Endothelial cell of umbilical vein (primary cell): Measurements from ENCODE around the gene CELSR1. TPM values are rescaled to one million over a fixed set of nuclear protein-coding genes. Genes with fewer than 3 reads are reported as not detected.

Experiments used
- BruUV-seq: library from RNA; stranded (reverse); fragments of 400-500 nt; replicated peaks from 2 replicates; lab custom pipeline; 2021; lab: Mats Ljungman, UMichigan
- CTCF ChIA-PET: fragments of 300-600, 350-600 bp; sonication (Branson Sonifier 250); formaldehyde crosslinking; loops from one replicate; lab custom pipeline; 2021; ENCODE audit warnings: antibody characterized with exemption, inconsistent platforms; lab: Charles Lee
- POLR2A ChIA-PET: fragments of 300-600, 350-600 bp; sonication (Branson Sonifier 250); formaldehyde crosslinking; loops from one replicate; lab custom pipeline; 2021; ENCODE audit warnings: antibody characterized with exemption, inconsistent platforms; lab: Charles Lee
- DNase-seq: peaks from one replicate; pipeline ENCODE4 v3.0.0-alpha.2; 2011; ENCODE audit warnings: low read depth, low spot score
- FAIRE-seq: peaks from 2 replicates; lab custom pipeline; 2011; peaks lifted over from hg19 to GRCh38; lab: Jason Lieb, UNC
- H2AFZ ChIP-seq: 2 replicates; pipeline ENCODE4 v1.6.0; 2012; ENCODE audit warnings: low read depth, low read length, control low read depth, inconsistent platforms
- H3K27ac ChIP-seq: 2 replicates; pipeline ENCODE4 v1.5.1; 2011; ENCODE audit warnings: low read depth, mild to moderate bottlenecking, control low read depth, low read length, moderate library complexity; ENCODE audit not compliant: insufficient read depth
- H3K27me3 ChIP-seq, 2 experiments: 2 replicates each; pipeline versions ENCODE4 v1.6.0 to v1.6.1; 2011; ENCODE audit warnings: low read length in 2 of 2, mixed read lengths in 1 of 2; ENCODE audit not compliant: control insufficient read depth in 2 of 2, insufficient read depth in 2 of 2
- H3K36me3 ChIP-seq, 2 experiments: 2 replicates in 1 of 2; 3 replicates in 1 of 2; pipeline ENCODE4 v1.5.1; 2011; ENCODE audit warnings: low read length in 2 of 2, mild to moderate bottlenecking in 1 of 2, moderate library complexity in 1 of 2; ENCODE audit not compliant: control insufficient read depth in 2 of 2, insufficient read depth in 2 of 2; ENCODE audit errors: extremely low read depth in 1 of 2
- H3K4me1 ChIP-seq: 3 replicates; pipeline ENCODE4 v1.5.1; 2011; ENCODE audit warnings: mild to moderate bottlenecking, low read length; ENCODE audit not compliant: control insufficient read depth, insufficient read depth; ENCODE audit errors: extremely low read depth
- H3K4me2 ChIP-seq: 2 replicates; pipeline ENCODE4 v1.6.1; 2011; ENCODE audit warnings: low read length, control low read depth, mixed read lengths; ENCODE audit not compliant: insufficient read depth
- H3K4me3 ChIP-seq, 3 experiments: fragments of 200-600 bp in 1 of 3; sonication (generic), shearing (Covaris generic) in 1 of 3; replicated peaks in 1 of 3; 2 replicates each; pipeline ENCODE4 v1.5.1; 2011 to 2016; ENCODE audit warnings: control low read depth in 3 of 3, low read length in 3 of 3, mild to moderate bottlenecking in 2 of 3, inconsistent platforms in 1 of 3, low read depth in 1 of 3, moderate library complexity in 1 of 3; ENCODE audit not compliant: insufficient read depth in 1 of 3
- H3K79me2 ChIP-seq: 2 replicates; pipeline ENCODE4 v1.6.0; 2012; ENCODE audit warnings: low read length, inconsistent platforms; ENCODE audit not compliant: control insufficient read depth, insufficient read depth
- H3K9ac ChIP-seq: replicated peaks from 2 replicates; pipeline ENCODE3; 2011; ENCODE audit warnings: low read length, control low read depth; ENCODE audit not compliant: insufficient read depth; ENCODE audit errors: extremely low read depth
- H3K9me1 ChIP-seq: replicated peaks from 3 replicates; pipeline ENCODE4 v1.6.0; 2011; ENCODE audit warnings: mild to moderate bottlenecking, low read length; ENCODE audit not compliant: control insufficient read depth, insufficient read depth; ENCODE audit errors: extremely low read depth
- H3K9me3 ChIP-seq: replicated peaks from 2 replicates; pipeline ENCODE4 v1.5.1; 2012; ENCODE audit warnings: low read length, inconsistent platforms; ENCODE audit not compliant: control insufficient read depth, insufficient read depth
- H4K20me1 ChIP-seq: replicated peaks from 2 replicates; pipeline ENCODE3; 2011; ENCODE audit warnings: mild to moderate bottlenecking, low read length; ENCODE audit not compliant: control insufficient read depth, insufficient read depth; ENCODE audit errors: extremely low read depth
- EZH2 ChIP-seq: IDR thresholded peaks from 2 replicates; pipeline ENCODE4 v1.6.1; 2012; ENCODE audit warnings: borderline replicate concordance, low read depth, mild to moderate bottlenecking, moderate library complexity, low read length, inconsistent platforms; ENCODE audit not compliant: severe bottlenecking
- GATA2 ChIP-seq: IDR thresholded peaks from 2 replicates; pipeline ENCODE4 v1.7.0; 2011; ENCODE audit warnings: low read depth, mild to moderate bottlenecking, moderate library complexity, mixed read lengths, low read length; ENCODE audit not compliant: insufficient read length, insufficient read depth
- JUN ChIP-seq: IDR thresholded peaks from 2 replicates; pipeline ENCODE4 v1.6.1; 2011; ENCODE audit warnings: borderline replicate concordance, low read depth; ENCODE audit not compliant: insufficient read length, insufficient read depth
- MYC ChIP-seq: IDR thresholded peaks from one replicate; pipeline ENCODE4 v1.6.1; 2011; ENCODE audit warnings: mild to moderate bottlenecking, low read depth, low read length
- POLR2AphosphoS5 ChIP-seq: IDR thresholded peaks from 2 replicates; pipeline ENCODE4 v1.6.1; 2012; ENCODE audit warnings: low read depth, mild to moderate bottlenecking, control low read depth, low read length, moderate library complexity; ENCODE audit not compliant: insufficient read depth
- dilution Hi-C: fragments of 300-500 bp; cut with MboI; formaldehyde crosslinking; loops from one replicate; pipeline ENCODE4 v1.15.0; 2019; ENCODE audit warnings: low sequenced_read_pairs; ENCODE audit not compliant: extremely low pct_ligation_motif_present
- intact Hi-C: fragments of 100-400 bp; cut with micrococcal nuclease; formaldehyde crosslinking; loops from one replicate; pipeline ENCODE4 v1.10.0; 2022
- polyA plus RNA-seq, 4 experiments: library from polyadenylated mRNA; depleted of rRNA in 3 of 4; stranded (reverse) in 3 of 4; unstranded in 1 of 4; fragments of >200 nt; gene quantifications; 2 replicates each; pipeline versions ENCODE4 v1.2.1 to v1.2.3, GENCODE V29; 2011 to 2012; ENCODE audit warnings: missing spikeins in 1 of 4
- total RNA-seq: library from RNA; stranded (reverse); gene quantifications from 2 replicates; pipeline ENCODE4 v1.2.3, GENCODE V29; 2021
- TF ChIP-seq, protein P1 (sequence below), 2 donors: IDR thresholded peaks; 1 replicate in 1 of 2; 2 replicates in 1 of 2; pipeline ENCODE4 v1.5.1; 2011; ENCODE audit warnings: low read length in 2 of 2, mild to moderate bottlenecking in 2 of 2, moderate library complexity in 2 of 2, control low read depth in 1 of 2, inconsistent platforms in 1 of 2, low read depth in 1 of 2; ENCODE audit not compliant: insufficient read depth in 1 of 2; ENCODE audit errors: extremely low read depth in 1 of 2

CELSR1 gene
- total and polyA plus RNA-seq, 2 donors (not counting 3 experiments of a cell fraction or from before 2014, with no cell fraction given): 3.7 to 5.4 TPM

DNA sequence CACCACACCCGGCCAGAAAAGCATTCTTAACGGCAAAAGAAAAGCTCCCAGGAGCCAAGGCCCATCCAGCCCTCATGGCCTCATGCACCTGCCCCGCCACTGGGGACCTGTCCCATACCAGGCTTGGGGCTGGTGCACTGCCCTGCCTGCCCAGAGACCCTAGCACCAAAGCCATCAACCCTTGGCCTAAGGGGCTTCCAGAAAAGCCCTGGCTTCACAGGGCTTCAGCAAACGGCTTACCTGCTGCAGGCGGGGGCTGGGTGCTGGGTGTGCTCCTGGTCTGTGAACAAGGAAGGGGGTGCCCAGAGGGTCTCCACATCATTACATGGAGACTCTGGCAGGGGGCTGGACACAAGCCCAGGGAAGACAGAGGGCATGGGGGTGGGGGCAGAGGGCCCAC, 89.5 kb downstream of the CELSR1 start:
- BruUV-seq: no TSS peak
- ChIA-PET CTCF (no interaction called here), POLR2A (no interaction called here)
- H3K36me3 ChIP-seq: no peaks in the 10 kb centered on the region
- no peak for DNase-seq
- dilution Hi-C loops (no loop called here), intact Hi-C loops (no loop called here)
- TF ChIP-seq MYC: no peak
- no peak for TF ChIP-seq POLR2AphosphoS5
- no peak for TF ChIP-seq GATA2
- no peak for TF ChIP-seq JUN
- TF ChIP-seq, protein P1, sequence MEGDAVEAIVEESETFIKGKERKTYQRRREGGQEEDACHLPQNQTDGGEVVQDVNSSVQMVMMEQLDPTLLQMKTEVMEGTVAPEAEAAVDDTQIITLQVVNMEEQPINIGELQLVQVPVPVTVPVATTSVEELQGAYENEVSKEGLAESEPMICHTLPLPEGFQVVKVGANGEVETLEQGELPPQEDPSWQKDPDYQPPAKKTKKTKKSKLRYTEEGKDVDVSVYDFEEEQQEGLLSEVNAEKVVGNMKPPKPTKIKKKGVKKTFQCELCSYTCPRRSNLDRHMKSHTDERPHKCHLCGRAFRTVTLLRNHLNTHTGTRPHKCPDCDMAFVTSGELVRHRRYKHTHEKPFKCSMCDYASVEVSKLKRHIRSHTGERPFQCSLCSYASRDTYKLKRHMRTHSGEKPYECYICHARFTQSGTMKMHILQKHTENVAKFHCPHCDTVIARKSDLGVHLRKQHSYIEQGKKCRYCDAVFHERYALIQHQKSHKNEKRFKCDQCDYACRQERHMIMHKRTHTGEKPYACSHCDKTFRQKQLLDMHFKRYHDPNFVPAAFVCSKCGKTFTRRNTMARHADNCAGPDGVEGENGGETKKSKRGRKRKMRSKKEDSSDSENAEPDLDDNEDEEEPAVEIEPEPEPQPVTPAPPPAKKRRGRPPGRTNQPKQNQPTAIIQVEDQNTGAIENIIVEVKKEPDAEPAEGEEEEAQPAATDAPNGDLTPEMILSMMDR (IDR thresholded peaks at IDR 0.05; ENCODE audit: extremely low read depth in 1 of 2, insufficient read depth in 1 of 2, low read depth in 1 of 2, low read length in 2 of 2): no peak
- no peak overlapping the region for H2AFZ ChIP-seq
- no peak overlapping the region for H3K4me3 ChIP-seq
- no peaks in the 10 kb centered on the region for H3K9me1 ChIP-seq
- H4K20me1 ChIP-seq: no peaks in the 10 kb centered on the region
- no peaks in the 10 kb centered on the region for H3K27me3 ChIP-seq
- H3K79me2 ChIP-seq: no peaks in the 10 kb centered on the region
- H3K9me3 ChIP-seq: no peaks in the 10 kb centered on the region
- FAIRE-seq: no peak
- H3K4me2 ChIP-seq: no peak overlapping the region
- no peaks in the 10 kb centered on the region for H3K4me1 ChIP-seq
- no peak overlapping the region for H3K27ac ChIP-seq
- no peak overlapping the region for H3K9ac ChIP-seq

DNA sequence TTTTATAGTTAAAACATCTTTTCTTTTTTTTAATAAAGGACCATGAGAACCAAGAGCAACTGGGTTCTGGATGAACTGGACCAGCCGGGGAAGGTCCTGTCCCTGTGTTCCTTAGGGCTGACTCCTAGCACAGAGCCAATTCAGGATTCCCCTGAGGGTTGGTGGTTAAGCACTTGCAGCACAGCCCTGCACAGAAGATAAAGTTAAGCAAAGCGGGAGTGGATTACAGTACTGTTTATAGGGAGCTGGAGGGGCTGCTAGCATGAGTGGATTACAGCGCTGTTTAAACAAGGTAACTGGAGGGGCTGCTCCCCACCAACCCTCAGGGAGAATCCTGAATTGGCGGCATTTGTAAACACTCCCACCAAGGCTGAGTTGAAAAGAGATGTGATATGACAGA, 90.6 kb downstream of the CELSR1 start:
- no peaks in the 10 kb centered on the region for H3K9me3 ChIP-seq
- H3K27ac ChIP-seq: no peak overlapping the region
- BruUV-seq: no TSS peak
- H3K79me2 ChIP-seq: no peaks in the 10 kb centered on the region
- dilution Hi-C loops: no loop called here
- TF ChIP-seq POLR2AphosphoS5 (no peak), JUN (no peak), EZH2 (no peak)
- DNase-seq (no peak), FAIRE-seq (no peak)
- no peak overlapping the region for H3K9ac ChIP-seq
- H3K4me3 ChIP-seq: no peak overlapping the region
- no peaks in the 10 kb centered on the region for H4K20me1 ChIP-seq
- H2AFZ ChIP-seq: no peak overlapping the region
- H3K9me1 ChIP-seq: no peaks in the 10 kb centered on the region
- no peaks in the 10 kb centered on the region for H3K4me1 ChIP-seq
- intact Hi-C loops: no loop called here
- no peaks in the 10 kb centered on the region for H3K36me3 ChIP-seq
- H3K27me3 ChIP-seq: no peaks in the 10 kb centered on the region
- H3K4me2 ChIP-seq: no peak overlapping the region
- CTCF ChIA-PET: no interaction called here
- POLR2A ChIA-PET: no interaction called here
